Activated CD4-positive, alpha-beta T cell treated with anti-CD3 and anti-CD28 coated beads, Interleukin-2, amount 50 U/mL, for 1 hour (primary cell): ENCODE measurements around the gene TNFSF18.

ENCODE experiments used
- DNase-seq: peaks from one replicate; pipeline ENCODE4 v3.0.0-alpha.2; 2020

The TNFSF18 gene

DNA sequence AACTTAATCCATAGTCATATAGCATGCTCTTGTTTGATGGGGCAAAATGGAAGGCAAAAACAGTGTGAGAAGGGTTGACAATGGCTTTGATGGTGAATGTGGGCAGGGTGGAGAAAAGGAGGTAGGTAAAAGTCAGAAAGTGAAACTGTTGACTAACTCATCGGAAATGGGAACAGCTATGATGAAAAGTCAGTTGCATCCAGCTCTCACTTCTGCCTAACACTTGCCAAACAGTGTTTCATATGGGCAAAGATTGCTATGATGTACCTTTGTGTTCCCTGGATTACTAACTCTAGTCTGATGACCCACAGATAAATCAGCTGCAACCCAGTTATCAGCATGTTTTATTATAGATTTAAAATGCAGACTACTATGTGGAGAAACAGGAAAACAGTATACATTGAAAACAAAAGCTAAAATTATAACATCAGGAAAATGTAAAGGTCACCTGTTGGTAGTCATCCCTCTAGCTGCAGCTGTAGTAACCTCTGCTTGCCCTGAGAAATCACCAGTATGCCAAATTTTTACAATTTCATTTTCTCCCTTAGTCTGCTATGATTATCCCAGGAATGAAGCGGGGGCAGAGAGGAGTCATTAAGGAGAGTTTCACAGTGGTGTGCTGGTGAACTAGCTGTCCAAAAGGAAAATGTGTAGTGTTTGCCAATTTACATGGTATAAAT lies 11.7 kb downstream of the TNFSF18 start:
- DNase-seq, result no peak

DNA sequence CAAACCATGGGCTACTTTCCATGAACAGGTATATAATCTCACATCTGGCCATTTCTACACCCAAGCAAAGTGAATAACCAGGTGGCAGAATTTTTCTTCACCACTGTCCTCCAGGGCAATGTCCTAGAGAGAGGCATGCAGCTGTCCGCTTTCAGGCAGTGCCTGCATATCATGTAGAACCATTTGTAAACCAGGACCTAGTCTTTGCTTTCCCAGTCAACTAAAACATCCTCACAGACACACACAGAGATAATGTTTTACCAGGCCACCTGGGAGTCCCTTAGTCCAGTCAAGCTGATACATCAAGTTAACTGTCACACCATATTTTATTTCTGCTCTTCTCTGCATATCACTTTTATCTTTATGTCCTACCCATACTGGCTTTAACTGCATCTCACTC lies 26.2 kb downstream of the TNFSF18 start:
- no peak for DNase-seq

DNA sequence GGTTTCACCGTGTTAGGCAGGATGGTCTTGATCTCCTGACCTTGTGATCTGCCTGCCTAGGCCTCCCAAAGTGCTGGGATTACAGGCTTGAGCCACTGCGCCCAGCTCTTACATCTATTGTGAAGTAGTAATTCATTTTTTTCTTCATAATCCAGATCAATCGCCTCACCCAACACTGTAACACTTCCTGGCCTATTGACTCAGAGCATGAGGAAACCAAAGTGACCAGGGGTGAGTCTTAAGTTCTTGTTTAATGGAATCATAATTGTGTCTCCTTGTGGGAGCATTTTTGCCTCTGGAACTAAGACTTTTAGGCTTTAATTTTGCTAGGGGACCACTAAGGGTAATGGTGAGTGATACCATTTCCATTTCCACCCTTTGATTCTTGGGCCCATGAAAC lies 27.4 kb downstream of the TNFSF18 start:
- DNase-seq, result no peak

DNA sequence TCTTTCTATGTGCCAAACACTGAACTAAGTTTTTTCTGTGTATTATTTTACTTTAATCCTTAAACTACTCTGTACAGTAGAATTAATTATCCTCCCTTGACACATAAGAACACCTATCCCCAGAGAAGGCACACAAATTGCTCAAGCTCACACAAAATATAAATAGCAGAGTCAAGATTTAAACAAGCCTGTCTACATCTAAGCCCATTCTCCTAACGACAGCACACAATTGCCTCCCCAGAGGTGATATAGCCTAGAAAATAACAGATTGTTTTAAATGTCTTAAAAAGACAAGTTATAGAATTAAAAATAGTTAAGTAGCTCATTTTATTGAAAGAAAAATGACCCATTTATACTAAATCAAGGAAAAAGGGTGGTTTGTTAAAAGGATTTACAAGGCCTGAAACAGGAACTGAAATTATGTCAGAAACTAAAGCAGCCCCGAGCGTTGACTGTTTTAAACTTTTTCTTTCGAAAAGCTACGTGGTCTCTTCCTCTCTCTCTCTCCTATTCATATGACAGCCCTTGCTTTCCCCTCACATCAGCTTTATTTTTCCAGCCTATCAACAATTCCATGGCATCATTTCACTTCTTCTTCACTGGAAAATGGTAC lies 30.5 kb downstream of the TNFSF18 start:
- DNase-seq, result no peak

DNA sequence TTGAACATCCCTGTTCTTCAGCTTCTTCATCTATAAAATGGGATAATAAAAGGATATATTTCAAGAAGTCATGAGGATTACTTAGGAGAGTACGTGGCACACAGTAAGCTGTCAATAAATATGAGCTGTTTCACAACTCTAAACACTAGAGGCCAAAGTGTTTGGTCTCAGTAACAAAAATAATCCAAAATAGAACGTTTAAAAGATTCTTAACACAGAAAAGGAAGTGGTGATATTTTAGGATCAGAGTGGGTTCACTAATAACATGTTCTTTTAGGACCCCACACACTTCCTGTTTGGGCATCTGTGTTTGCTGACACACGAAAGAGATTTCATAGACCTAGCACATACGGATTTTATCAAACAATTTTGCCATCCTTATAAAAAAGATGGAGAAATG lies 32.9 kb downstream of the TNFSF18 start:
- DNase-seq, result no peak

DNA sequence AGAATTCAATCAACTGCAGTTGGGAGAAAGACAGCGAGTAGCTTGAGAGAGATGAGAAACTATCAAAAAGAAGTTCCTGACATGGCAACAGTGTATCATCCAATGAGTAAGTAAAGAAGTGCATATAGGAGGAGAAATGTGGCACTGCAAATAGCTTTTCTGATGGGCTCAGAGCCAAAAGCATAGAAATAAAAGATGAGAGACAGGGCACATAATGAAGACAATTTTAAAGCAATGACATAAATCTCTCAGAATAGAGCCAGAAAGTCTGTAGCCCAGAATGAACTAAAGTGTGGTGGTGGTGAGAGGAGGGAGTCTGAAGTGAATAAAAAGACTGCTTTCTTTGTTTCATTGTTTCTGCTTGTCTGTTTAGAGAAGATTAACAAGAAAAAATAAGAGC lies 34.3 kb downstream of the TNFSF18 start:
- no peak for DNase-seq

DNA sequence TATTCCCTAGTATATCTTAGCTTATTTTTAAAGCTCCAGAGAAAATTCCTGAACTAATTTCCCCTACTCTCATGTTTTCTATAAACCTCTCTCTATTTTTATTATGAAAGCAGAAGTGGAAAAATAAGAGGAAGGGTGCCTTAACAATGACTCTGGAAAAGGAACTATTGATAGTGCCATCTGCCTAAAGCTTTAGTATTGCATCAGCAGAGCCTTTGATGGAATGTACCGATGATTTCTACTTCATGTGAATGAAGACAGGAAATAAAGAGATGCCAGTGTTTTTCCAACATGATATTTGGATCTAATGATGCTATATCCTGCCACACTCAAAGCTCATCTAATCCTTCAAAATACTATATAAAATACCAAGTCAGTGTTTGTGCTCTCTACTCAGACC lies 35.1 kb downstream of the TNFSF18 start:
- no peak for DNase-seq

DNA sequence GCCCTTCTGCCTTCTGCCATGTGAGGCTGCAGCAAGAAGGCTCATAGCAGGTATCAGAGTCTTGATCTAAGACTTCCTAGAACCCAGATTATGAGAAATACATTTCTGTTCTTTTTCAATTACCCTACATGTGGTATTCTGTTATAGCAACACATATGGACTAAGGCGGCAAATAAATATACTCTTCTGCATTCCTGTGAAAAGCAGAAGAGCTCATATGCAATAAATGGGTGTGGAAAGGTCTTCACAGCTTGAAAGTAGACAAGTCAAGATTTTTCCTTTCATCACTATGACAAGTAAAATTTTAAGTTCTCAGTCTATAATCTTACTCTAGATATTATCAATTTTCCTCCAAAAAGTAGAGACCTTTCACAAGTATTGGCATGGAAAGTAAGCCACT lies 36.6 kb downstream of the TNFSF18 start:
- no peak for DNase-seq

DNA sequence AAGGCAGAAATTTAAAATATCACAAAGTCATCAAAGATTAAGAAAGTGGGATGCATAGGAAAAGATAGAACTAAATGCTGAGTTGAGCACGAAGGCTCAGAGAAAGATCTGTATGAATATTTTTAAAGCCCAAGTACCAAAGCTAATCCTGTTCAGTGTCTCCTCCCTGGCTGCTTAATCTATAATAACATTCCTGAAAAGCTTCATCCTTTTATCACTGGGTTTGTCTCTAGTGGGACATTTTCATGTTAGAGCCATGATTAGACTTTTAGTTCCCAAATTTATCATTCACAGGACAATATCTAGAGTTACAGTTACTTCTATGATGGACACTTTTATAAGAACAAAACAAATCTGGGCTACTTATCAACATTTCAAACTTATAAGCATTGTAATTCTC lies 38.6 kb downstream of the TNFSF18 start:
- no peak for DNase-seq

DNA sequence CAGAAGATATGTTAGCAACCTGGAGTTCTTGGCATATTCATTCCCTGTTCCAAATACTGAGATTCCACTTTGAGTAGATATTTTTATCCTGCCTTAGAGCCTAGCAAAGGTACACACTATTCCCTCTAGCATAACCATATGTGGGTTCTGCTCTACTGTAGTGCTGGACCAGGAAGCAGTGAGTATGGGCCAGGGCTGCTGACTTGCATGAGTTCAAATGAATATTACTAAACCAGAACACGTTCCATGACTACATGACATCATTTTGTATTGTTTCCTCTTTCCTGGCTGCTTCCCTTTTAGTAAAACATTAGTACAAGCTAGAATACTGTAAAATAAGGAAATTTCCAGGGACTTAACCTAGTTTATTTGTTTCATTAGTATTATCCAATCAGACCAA lies 41.1 kb downstream of the TNFSF18 start:
- DNase-seq, result no peak

DNA sequence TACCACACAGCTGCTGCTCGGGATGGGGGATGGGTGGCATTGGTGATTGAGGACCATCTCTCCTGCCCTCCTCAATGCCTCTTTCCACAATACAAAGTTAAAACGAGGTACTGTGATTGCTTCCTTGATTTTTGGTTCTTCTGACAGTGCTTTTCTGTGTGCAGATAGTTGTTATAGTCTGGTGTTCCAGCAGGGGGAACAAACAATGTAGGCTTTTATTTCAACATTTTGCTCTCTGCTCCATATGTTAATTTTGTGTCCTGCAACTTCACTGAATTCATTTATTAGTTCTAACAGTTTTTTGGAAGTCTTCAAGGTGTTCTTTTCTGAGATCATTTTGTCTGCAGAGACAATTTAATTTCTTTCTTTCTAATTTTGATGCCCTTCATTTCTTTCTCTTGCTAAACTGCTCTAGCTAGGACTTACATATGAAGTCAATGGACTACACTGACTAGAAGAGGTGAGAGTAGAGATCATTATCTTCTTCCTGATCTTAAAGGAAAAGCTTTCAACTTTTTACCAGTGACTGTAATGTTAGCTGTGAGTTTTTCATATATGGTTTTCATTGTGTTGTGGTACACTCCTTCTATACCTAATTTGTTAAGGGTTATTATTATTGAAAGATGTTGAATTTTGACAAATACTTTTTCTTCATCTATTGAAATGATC lies 45.4 kb downstream of the TNFSF18 start:
- DNase-seq, result no peak

DNA sequence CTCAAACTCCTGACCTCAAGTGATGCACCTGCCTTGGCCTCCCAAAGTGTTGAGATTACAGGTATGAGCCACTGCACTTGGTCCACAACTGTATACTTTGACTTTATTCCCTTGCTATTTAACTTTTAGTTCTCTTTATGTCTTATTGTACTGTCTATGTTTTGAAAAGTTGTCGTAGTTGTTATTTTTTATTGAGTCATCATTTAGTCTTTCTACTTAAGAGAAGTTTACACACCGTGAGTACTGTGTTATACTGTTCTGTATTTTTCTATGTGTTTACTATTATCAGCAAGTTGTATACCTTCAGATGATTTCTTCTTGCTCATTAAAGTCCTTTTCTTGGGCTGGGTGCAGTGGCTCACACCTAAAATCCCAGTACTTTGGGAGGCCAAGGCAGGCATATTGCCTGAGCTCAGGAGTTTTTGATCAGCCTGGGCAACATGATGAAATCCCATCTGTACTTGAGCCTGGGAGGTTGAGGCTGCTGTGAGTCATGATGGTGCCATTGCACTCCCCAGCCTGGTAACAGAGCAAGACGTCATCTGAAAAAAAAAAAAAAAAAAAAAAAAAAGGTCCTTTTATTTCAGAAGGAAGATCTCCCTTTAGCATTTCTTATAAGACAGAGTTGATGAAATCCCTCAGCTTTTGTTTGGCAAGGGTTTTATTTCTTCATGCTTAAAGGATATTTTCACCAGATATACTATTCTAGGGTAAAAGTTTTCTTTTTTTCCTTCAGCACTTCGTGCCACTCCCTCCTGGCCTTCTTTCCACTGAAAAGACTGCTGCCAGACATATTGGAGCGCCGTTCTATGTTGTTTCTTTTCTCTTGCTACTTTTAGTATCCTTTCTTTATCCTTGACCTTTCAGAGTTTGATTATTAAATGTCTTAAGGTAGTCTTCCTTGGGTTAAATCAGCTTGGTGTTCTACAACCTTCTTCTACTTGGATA lies 47.6 kb downstream of the TNFSF18 start:
- no peak for DNase-seq

DNA sequence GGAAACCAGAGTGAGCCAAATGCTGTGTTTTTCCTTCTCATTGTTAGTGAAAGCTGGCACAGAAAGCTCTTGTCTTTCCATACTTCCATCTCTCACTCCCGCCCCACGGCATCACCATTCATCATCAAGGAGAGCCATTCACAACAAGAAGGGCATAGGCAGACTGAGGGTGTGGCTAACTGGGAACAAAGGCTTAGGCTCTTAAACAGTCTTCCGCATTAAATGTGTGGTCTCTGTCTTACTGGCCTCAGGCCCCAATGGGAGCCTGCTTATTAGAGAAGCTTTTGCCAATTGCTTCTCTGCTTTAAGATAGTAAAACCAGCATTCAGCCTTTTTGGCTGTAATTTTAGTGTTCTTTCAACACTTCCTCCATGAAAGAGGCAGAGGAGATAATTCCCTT lies 51.4 kb downstream of the TNFSF18 start:
- no peak for DNase-seq

DNA sequence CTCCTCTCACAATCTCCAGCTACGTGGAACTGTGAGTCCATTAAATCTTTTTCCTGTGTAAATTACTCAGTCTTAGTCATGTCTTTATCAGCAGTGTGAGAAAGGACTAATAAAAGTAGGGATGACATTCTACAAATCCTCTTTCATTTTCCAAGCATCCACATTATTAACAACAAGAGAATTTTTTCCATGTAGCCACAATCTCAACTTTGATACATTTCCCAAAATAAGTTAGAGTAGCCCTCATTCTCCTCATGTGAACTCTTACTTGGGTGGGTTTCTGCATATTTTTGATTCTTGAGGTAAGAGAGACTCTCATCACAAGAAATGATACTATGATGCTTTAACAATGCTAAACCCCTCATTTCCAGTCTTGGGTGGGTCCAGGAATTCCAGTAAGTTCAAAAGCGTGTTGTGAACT lies 52.8 kb downstream of the TNFSF18 start:
- DNase-seq, result no peak

DNA sequence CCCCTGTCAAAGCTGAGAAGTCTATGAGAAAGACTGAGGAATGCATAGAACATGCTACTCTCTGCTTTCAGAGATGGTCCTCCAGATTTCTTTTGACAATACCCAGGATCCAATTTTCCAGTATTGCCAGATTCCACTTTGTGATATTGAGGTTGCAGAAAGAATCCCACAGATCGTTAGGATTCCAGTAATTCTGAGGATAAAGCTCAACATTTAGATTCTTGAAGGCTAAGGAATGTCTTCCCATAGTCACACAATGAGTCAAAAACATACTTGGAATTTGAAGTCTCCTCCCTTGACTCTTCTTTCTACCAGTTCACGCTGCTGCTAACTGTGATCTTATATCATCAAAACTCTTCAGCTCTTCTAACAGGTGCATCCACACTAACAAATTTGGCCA lies 57.1 kb downstream of the TNFSF18 start:
- no peak for DNase-seq

DNA sequence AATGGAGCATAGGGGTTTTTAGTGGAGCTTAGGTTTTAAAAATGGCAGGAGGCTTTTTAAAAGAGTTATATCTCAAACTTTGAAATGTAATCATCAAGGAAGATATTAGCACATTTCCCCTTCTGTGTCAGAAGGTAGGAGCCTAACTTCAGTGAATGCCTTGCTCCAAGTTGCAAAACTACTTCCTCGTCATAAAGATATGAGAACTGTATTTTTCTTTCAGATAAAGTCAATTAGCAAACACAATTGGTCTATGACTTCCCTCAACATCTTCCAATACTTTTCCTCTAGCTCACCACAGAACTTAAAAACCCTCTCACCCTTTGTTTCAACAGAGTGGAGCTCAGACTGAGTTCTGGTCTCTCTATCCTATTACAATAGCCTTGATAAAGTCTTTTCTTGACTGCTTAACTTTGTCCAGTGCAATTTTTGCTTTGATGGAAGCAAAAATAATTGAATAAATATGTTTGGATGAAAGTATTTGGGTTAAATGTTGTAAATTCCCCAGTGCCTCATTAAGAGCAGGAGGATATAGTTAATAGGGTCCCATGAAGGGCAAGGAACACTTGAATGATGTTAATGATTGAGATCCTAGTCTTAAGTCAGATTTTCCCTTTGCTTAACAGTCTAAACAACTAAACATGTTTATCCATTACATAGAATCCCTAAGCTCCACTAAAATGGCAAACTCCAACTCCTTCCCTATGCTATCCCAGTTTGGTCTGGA lies 58.9 kb downstream of the TNFSF18 start:
- DNase-seq, result no peak

DNA sequence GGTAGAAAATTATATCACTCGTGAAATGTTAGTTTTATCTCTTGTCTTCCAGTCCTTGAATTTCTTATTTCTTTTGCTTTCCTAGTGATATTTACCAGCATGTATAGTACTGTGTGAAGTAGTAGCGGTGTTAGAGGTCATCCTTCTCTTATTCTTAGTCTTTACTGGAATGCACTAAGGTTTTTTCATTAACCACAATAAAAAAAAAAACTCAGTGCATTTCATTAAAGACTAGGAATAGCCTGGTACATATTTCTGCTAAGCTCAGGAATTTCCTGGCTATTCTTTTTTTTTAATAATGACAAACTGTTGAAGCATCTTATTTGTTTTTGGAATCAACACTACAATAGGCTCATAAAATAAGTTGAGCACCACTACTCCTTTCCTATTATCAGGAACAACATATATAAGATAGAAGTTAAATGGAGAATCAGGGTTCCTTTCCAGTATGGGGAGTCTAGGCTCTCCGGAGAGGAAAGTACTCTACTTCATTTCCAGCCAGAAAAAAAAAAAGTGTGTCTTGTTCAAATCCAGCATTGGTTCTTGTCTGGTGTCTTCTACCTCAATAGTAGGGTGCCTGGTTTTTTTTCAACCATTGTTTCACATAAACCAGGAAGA lies 60.0 kb downstream of the TNFSF18 start:
- DNase-seq, result no peak
